ENCODE data around the gene AATK. TPM values are rescaled to one million over a fixed set of nuclear protein-coding genes. Genes with fewer than 3 reads are reported as not detected.

AATK gene
- polyA plus RNA-seq, 2 of the 4 experiments (the other 2 are of a cell fraction): 0.26 to 0.37 TPM

- POLR2A ChIA-PET: no interaction called here
- TF ChIP-seq MAX (IDR thresholded peaks at IDR 0.05): no peak
These were observed 59.3 kb downstream of the AATK start for GRCh38 chr17:81106716-81107115.

GRCh38 chr17:81103379-81103778, 62.6 kb downstream of the AATK start:
- TF ChIP-seq HOXB5 (CRISPR knock-in tag; IDR thresholded peaks at IDR 0.05) (no peak), MAZ (IDR thresholded peaks at IDR 0.05; ENCODE audit: borderline replicate concordance, low read depth, low read length) (no peak), RAD21 (conservative IDR thresholded peaks at IDR 0.05 in 1 of 2, IDR thresholded peaks at IDR 0.05 in 1 of 2) (no peak), MAFK (IDR thresholded peaks at IDR 0.05; ENCODE audit: partially characterized antibody) (no peak), HEYL (CRISPR knock-in tag; IDR thresholded peaks at IDR 0.05) (no peak), POLR2A (IDR thresholded peaks at IDR 0.05; ENCODE audit: low read length) (no peak), GATA3 (IDR thresholded peaks at IDR 0.05; ENCODE audit: borderline replicate concordance) (no peak), KDM5A (IDR thresholded peaks at IDR 0.05) (no peak)
- POLR2A ChIA-PET: no interaction called here

More at GRCh38 chr17:81106716-81107115, 59.3 kb downstream of the AATK start:
- H3K4me3 ChIP-seq: no peak overlapping the region
- no peak overlapping the region for H3K4me2 ChIP-seq
- no peak for ATAC-seq
- peaks cover 5% of the 10 kb centered on the region; the same call in 2 of the 3 replicates for H3K4me1 ChIP-seq
- FAIRE-seq: no peak
- no peak overlapping the region for H3K27ac ChIP-seq
- CTCF ChIA-PET: interaction anchor here (0.6 to 17.4 kb wide), 4 partner anchors 8 to 117 kb away, joined by 4 to 880 read pairs (median 72); partner anchors contain the start of gene BAIAP2
- WGBS (ENCODE audit: missing lambda C conversion rate): 94% methylated on average over 14 of the region's 24 CpGs
- no peak for DNase-seq (ENCODE audit: low read depth in 1 of 2, low spot score in 1 of 2)
- H3K9me3 ChIP-seq: no peaks in the 10 kb centered on the region

GRCh38 chr17:81102869-81103268, 63.2 kb downstream of the AATK start:
- Histone ChIP-seq H3K27ac (no peak overlapping the region), H3K4me2 (no peak overlapping the region), H3K4me3 (no peak overlapping the region), H3K4me1 (peaks cover 13% of the 10 kb centered on the region), H3K9me3 (no peaks in the 10 kb centered on the region)
- DNase-seq (ENCODE audit: low read depth in 1 of 2, low spot score in 1 of 2) (no peak), FAIRE-seq (no peak), ATAC-seq (no peak)
- no peak for TF ChIP-seq BHLHE40 (IDR thresholded peaks at IDR 0.05; ENCODE audit: low read depth, low read length)
- no peak for TF ChIP-seq ZFP36 (IDR thresholded peaks at IDR 0.05; ENCODE audit: borderline replicate concordance, partially characterized antibody)
- no peak for TF ChIP-seq RCOR1 (IDR thresholded peaks at IDR 0.05; ENCODE audit: low read depth, low read length)
- no peak for TF ChIP-seq CTCF (IDR thresholded peaks at IDR 0.05)
- no peak for TF ChIP-seq CHD2 (IDR thresholded peaks at IDR 0.05; ENCODE audit: low read length, partially characterized antibody)
- ChIA-PET POLR2A (no interaction called here), CTCF (interaction anchor here (0.6 to 17.4 kb wide), 28 partner anchors 10 to 1741 kb away, joined by 3 to 880 read pairs (median 8); partner anchors contain the start of genes BAIAP2 and CHMP6)
- 92% methylated on average over 11 of the region's 17 CpGs for WGBS (ENCODE audit: missing lambda C conversion rate)

More at GRCh38 chr17:81103379-81103778, 62.6 kb downstream of the AATK start:
- no peak overlapping the region for H3K4me3 ChIP-seq
- no peak for FAIRE-seq
- no peak for ATAC-seq
- H3K9me3 ChIP-seq: no peaks in the 10 kb centered on the region
- CTCF ChIA-PET: interaction anchor here (0.8 to 17.4 kb wide), 19 partner anchors 11 to 676 kb away, joined by 3 to 880 read pairs (median 13); partner anchors contain the start of genes BAIAP2 and CHMP6
- 89% methylated on average over 13 of the region's 20 CpGs for WGBS (ENCODE audit: missing lambda C conversion rate)
- no peak overlapping the region for H3K4me2 ChIP-seq
- DNase-seq (ENCODE audit: low read depth in 1 of 2, low spot score in 1 of 2): no peak
- H3K27ac ChIP-seq: no peak overlapping the region
- peaks cover 8% of the 10 kb centered on the region for H3K4me1 ChIP-seq

GRCh38 chr17:81102352-81102751, 63.7 kb downstream of the AATK start:
- no peak for FAIRE-seq
- POLR2A ChIA-PET: no interaction called here

More at GRCh38 chr17:81102352-81102751, 63.7 kb downstream of the AATK start:
- Histone ChIP-seq H3K4me3 (no peak overlapping the region), H3K4me2 (no peak overlapping the region), H3K27ac (no peak overlapping the region), H3K4me1 (peaks cover 18% of the 10 kb centered on the region), H3K9me3 (no peaks in the 10 kb centered on the region)
- WGBS (ENCODE audit: missing lambda C conversion rate): 72% methylated on average over 12 of the region's 12 CpGs
- ATAC-seq: no peak
- DNase-seq (ENCODE audit: low read depth in 1 of 2, low spot score in 1 of 2): no peak
- CTCF ChIA-PET: interaction anchor here (0.5 to 17.4 kb wide), 44 partner anchors 10 to 1741 kb away, joined by 3 to 880 read pairs (median 6); partner anchors contain the start of genes BAIAP2 and CHMP6
- TF ChIP-seq REST (IDR thresholded peaks at IDR 0.05): no peak
- TF ChIP-seq RFX5 (IDR thresholded peaks at IDR 0.05): no peak
- no peak for TF ChIP-seq POLR2AphosphoS2 (conservative IDR thresholded peaks at IDR 0.05; ENCODE audit: low read length)
- no peak for TF ChIP-seq ZSCAN20 (CRISPR knock-in tag; IDR thresholded peaks at IDR 0.05)
- no peak for TF ChIP-seq SMC3 (IDR thresholded peaks at IDR 0.05)
- no peak for TF ChIP-seq HOXB13 (CRISPR knock-in tag; IDR thresholded peaks at IDR 0.05; ENCODE audit: low read depth)
- TF ChIP-seq ZFP36 (IDR thresholded peaks at IDR 0.05; ENCODE audit: borderline replicate concordance, partially characterized antibody): no peak

All from A549 (cell line).